ENCODE results near the gene BRI3.

The BRI3 gene

DNA sequence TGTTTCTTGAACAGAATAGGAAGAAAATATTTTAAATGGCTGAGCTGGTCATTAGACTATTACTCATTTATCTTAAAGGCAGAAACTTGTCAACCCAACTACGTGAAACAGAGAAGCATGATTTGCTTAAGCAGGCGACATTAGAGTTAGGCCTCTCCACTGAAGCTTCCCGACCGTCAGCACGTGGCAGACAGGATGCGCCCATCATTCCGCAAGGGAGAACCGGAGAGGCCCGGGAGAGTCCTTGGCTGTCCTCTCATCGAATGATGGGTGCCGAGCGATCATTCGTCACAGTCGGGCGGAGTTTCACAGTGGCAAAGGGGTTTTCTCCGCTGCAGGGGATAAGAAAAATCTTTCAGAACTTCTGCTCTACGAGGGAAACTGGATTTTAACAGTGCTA is 11.8 kb downstream of the BRI3 start:
- Histone ChIP-seq H3K4me1 (ENCODE audit: control insufficient read depth, low read length) (peaks cover 15% of the 10 kb centered on the region), H3K27me3 (ENCODE audit: control insufficient read depth, low read length) (no peaks in the 10 kb centered on the region), H3F3A (ENCODE audit: control insufficient read depth, insufficient read depth) (no peaks in the 10 kb centered on the region), H3K4me3 (ENCODE audit: low read length) (no peak overlapping the region), H3K27ac (ENCODE audit: low read depth, low read length) (no peak overlapping the region), H3K9me2 (replicated peaks; ENCODE audit: control insufficient read depth, low read length) (no peaks in the 10 kb centered on the region), H3K4me2 (ENCODE audit: low read length) (no peak overlapping the region), H3K36me3 (ENCODE audit: control insufficient read depth, low read length) (0 out of 2 replicates have a peak, but pooled peaks cover 3% of the 10 kb centered on the region), H4K20me1 (ENCODE audit: control insufficient read depth, insufficient read depth, low read depth, low read length) (no peaks in the 10 kb centered on the region), H3K9me3 (ENCODE audit: control insufficient read depth, insufficient read depth, low read length) (no peaks in the 10 kb centered on the region), H3K79me2 (ENCODE audit: control insufficient read depth, low read length) (no peaks in the 10 kb centered on the region)
- TF ChIP-seq CTCF (IDR thresholded peaks at IDR 0.05; ENCODE audit: low read depth, low read length, poor library complexity, severe bottlenecking) (no peak), EZH2phosphoT487 (IDR thresholded peaks at IDR 0.05; ENCODE audit: borderline replicate concordance, low read length) (no peak)

GRCh38 chr7:98293746-98294145 is 12.3 kb downstream of the BRI3 start:
- 0 out of 2 replicates have a peak, but pooled peaks cover 3% of the 10 kb centered on the region for H3K36me3 ChIP-seq (ENCODE audit: control insufficient read depth, low read length)
- H3K9me3 ChIP-seq (ENCODE audit: control insufficient read depth, insufficient read depth, low read length) = no peaks in the 10 kb centered on the region
- peaks cover 15% of the 10 kb centered on the region for H3K4me1 ChIP-seq (ENCODE audit: control insufficient read depth, low read length)
- H3F3A ChIP-seq (ENCODE audit: control insufficient read depth, insufficient read depth) = no peaks in the 10 kb centered on the region
- H3K4me3 ChIP-seq (ENCODE audit: low read length) = no peak overlapping the region
- TF ChIP-seq EZH2phosphoT487 (IDR thresholded peaks at IDR 0.05; ENCODE audit: borderline replicate concordance, low read length) (no peak), CTCF (IDR thresholded peaks at IDR 0.05; ENCODE audit: low read depth, low read length, poor library complexity, severe bottlenecking) (no peak)
- H3K27ac ChIP-seq (ENCODE audit: low read depth, low read length) = no peak overlapping the region
- H3K9me2 ChIP-seq (replicated peaks; ENCODE audit: control insufficient read depth, low read length) = no peaks in the 10 kb centered on the region
- H3K79me2 ChIP-seq (ENCODE audit: control insufficient read depth, low read length) = no peaks in the 10 kb centered on the region
- H3K4me2 ChIP-seq (ENCODE audit: low read length) = no peak overlapping the region
- no peaks in the 10 kb centered on the region for H4K20me1 ChIP-seq (ENCODE audit: control insufficient read depth, insufficient read depth, low read depth, low read length)
- no peaks in the 10 kb centered on the region for H3K27me3 ChIP-seq (ENCODE audit: control insufficient read depth, low read length)

GRCh38 chr7:98294326-98294725 is 12.8 kb downstream of the BRI3 start:
- Histone ChIP-seq H3K79me2 (ENCODE audit: control insufficient read depth, low read length) (no peaks in the 10 kb centered on the region), H3K4me2 (ENCODE audit: low read length) (peak overlapping the region; percentile 42), H3K27me3 (ENCODE audit: control insufficient read depth, low read length) (no peaks in the 10 kb centered on the region), H3K9me3 (ENCODE audit: control insufficient read depth, insufficient read depth, low read length) (no peaks in the 10 kb centered on the region), H4K20me1 (ENCODE audit: control insufficient read depth, insufficient read depth, low read depth, low read length) (no peaks in the 10 kb centered on the region), H3F3A (ENCODE audit: control insufficient read depth, insufficient read depth) (no peaks in the 10 kb centered on the region), H3K27ac (ENCODE audit: low read depth, low read length) (no peak overlapping the region), H3K4me3 (ENCODE audit: low read length) (no peak overlapping the region), H3K9me2 (replicated peaks; ENCODE audit: control insufficient read depth, low read length) (no peaks in the 10 kb centered on the region), H3K36me3 (ENCODE audit: control insufficient read depth, low read length) (0 out of 2 replicates have a peak, but pooled peaks cover 3% of the 10 kb centered on the region), H3K4me1 (ENCODE audit: control insufficient read depth, low read length) (peaks cover 15% of the 10 kb centered on the region)
- TF ChIP-seq CTCF (IDR thresholded peaks at IDR 0.05; ENCODE audit: low read depth, low read length, poor library complexity, severe bottlenecking) (no peak), EZH2phosphoT487 (IDR thresholded peaks at IDR 0.05; ENCODE audit: borderline replicate concordance, low read length) (no peak)
